Measurements from ENCODE around the gene ADAM12.

ADAM12 gene

GRCh38 chr10:126114884-126115555 is 273.3 kb downstream of the ADAM12 start:
- no peak for DNase-seq (ENCODE audit: low read depth in 2 of 2)

DNA sequence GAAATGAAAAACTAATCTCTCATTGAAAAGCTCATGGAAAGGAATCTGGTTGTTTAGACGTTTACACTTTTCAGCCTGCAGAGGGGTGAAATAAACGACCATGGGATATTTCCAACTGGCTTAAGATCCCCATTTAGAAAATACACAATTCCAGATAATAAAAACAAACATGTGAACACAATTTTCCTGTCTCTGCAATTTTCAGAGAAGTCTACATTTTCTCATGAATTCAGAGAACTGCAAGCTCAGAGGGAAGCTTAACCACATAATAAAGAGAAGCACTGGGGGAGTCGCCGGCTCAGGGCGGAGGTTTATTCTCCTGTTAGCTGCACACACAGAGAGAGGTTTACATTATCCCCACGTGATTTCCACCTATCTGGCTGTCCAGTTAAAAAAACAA is 276.8 kb downstream of the ADAM12 start:
- no peak for DNase-seq (ENCODE audit: low read depth in 2 of 2)

- DNase-seq (ENCODE audit: low read depth in 2 of 2): no peak
These were observed 277.6 kb downstream of the ADAM12 start for GRCh38 chr10:126110489-126111180.

DNA sequence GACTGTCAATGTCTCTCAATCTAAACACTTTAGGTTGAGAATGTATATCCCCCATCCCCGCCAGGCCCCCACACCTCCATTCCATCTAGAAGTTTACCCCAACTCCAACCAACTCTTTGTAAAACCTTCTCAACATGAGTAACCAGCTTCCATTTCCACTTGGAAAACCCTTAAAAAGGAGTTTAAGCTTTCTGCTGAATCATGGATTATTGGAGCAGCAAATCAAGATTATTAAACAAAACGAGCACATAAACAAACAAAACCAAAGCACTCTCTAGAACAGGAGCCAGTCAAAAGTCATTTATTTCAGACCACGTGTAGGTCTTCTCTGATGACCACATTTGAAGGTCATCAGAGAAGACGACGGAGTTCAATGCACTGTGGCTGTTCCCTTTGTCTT is 278.4 kb downstream of the ADAM12 start:
- DNase-seq (ENCODE audit: low read depth in 2 of 2): no peak

DNA sequence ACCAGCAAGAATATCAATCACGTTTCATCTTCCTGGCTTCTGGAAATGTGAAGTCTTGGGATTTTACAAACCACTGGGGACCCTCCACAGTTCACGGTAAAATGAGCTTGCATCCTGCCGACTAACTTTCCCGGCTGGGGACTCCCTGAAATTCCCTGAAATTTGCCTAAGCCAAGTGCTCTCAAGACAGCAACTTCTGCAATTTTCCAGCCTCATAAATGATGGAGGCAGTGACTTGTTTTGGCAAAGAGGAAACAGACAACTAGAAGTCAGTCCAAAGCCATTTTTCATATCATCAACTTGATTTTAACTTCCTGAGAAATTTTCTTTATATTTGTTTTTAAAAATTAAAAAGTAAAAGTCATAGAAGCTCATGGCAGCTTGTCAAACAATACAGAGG is 279.6 kb downstream of the ADAM12 start:
- no peak for DNase-seq (ENCODE audit: low read depth in 2 of 2)

- DNase-seq (ENCODE audit: low read depth in 2 of 2): no peak
These were observed 283.5 kb downstream of the ADAM12 start for GRCh38 chr10:126104767-126105166.

DNA sequence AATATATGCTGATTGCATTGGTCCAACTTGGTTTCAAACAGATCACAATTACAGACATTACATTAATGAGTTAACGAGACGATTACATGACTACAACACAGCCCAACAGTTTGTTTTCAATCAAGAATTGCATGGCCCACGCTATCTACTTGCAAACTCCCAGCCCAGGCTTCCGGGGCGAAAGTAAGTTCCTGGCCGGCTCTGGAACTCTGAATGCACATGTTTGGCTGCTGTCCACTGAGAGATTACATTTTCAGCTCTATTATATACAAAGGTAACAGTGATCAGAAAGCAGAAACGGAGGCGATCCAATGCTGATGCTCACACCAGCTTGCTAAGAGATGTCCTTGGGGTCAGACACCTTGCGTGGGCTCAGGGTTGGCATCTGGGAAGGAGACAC is 285.6 kb downstream of the ADAM12 start:
- DNase-seq (ENCODE audit: low read depth in 2 of 2): no peak

DNA sequence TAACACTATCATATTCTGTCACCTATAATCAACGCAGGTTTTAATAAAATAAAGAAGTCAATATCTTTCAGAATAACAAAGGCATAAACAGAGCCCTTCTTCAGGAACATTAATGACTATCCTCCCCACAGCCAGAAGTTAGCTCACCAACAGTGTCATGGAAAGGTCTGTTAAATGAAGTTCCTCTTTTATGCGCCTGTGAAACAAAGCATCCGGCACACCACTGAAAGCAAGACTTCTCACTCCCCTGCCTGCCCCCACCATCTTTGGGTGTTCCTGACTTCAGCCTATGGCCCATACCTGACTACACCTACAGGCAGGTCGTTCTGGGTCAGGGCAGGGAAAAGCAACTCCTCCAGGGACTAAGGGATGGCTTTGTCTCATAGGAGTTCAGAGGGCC is 286.5 kb downstream of the ADAM12 start:
- DNase-seq (ENCODE audit: low read depth in 2 of 2): no peak

DNA sequence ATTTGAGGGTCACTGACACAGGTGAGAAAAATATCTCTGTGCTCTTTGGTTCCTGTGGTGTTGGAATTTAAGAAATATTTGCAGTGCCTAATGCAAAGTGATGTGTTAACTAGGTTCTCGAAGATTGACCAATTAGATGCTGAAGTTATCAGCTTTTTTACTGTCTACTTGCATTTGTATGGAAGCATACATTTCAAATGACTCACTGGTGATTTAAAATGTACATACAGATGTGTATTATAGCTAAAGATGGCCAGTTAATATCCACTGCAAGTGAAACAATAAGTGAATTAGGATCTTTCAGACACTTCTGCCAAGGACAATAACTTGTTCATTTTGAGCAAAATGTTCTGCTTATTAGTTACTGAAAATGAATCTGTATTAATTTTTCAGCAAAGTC is 287.0 kb downstream of the ADAM12 start:
- no peak for DNase-seq (ENCODE audit: low read depth in 2 of 2)

GRCh38 chr10:126099366-126099765 is 288.9 kb downstream of the ADAM12 start:
- no peak for DNase-seq (ENCODE audit: low read depth in 2 of 2)

GRCh38 chr10:126098226-126098581 is 290.1 kb downstream of the ADAM12 start:
- no peak for DNase-seq (ENCODE audit: low read depth in 2 of 2)

- DNase-seq (ENCODE audit: low read depth in 2 of 2): no peak
These were observed 290.6 kb downstream of the ADAM12 start for GRCh38 chr10:126097558-126098225.

GRCh38 chr10:126094537-126094936 is 293.7 kb downstream of the ADAM12 start:
- DNase-seq (ENCODE audit: low read depth in 2 of 2): no peak

DNA sequence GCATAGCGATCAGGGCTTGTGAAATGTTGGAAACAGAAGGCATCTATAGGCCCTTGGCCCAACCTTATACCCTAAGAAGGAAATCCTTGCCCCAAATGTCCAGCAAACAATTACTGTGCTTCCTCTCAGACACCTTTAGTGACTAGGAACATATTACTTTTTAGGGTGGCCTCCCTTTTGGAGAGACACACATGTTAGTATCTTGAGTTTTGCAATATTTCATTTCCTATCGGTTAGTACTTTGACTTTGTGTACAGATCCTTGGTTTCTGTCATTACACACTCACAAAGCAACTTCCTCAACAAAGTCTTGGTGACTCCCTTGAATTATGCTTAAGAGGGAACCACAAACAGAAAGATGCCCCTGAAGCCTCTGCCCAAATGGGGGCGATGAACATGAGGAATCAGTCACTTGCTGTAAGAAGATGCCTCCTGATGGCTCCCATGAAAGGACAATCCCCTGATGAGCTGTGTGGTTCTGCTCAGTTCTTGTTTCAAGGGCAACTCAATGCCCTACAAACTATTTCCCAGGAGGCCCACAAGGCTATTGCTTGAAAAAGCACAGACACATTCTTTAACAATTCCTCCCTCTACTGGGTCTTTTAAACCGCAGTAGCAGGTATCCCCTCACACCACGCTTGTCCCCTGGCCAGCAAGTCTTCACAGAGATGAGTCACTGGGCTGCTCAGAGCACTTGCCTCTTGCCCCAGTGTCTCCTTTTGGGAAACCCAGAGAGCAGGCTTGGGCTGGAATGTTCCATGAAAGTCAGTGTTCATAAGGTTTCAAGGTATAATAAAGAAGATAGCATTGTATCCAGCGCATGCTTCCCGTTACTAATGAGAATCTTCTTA is 295.7 kb downstream of the ADAM12 start:
- no peak for DNase-seq (ENCODE audit: low read depth in 2 of 2)

GRCh38 chr10:126090911-126091728 is 297.2 kb downstream of the ADAM12 start:
- no peak for DNase-seq (ENCODE audit: low read depth in 2 of 2)

GRCh38 chr10:126090443-126090842 is 297.8 kb downstream of the ADAM12 start:
- DNase-seq (ENCODE audit: low read depth in 2 of 2): no peak

DNA sequence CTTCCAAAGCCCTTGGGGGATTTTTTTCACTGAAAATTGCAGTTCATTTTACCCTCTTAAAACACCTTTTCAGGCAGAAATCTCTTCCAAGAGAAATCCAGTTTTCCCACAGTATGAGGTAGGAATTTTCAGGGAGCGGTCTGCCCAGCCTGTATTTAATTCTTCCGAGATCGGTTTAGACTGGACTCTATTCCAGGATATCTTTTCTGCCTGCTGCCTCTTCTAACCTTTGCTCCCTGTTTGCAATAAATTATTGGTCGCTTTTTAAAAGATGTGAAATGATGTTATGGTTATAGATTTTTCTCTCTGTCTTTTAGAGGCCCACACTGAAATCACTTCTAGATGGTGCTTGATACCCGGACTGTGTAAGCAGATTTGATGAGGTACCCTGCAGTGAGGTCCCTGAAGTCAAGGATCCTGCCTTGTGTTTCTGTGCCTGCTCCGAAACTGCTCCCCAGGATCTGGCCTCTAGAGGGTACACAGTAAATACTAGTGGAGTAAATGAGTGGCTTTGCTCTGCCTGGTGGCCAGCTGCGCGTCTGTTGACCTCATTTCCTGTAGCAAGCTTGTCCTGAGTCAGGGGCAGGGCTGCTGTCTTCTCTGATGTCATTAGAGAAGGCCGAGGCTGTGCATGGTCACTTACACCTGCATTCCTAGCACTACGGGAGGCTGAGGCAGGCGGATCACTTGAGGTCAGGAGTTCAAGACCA is 300.3 kb downstream of the ADAM12 start:
- DNase-seq (ENCODE audit: low read depth in 2 of 2): no peak

DNA sequence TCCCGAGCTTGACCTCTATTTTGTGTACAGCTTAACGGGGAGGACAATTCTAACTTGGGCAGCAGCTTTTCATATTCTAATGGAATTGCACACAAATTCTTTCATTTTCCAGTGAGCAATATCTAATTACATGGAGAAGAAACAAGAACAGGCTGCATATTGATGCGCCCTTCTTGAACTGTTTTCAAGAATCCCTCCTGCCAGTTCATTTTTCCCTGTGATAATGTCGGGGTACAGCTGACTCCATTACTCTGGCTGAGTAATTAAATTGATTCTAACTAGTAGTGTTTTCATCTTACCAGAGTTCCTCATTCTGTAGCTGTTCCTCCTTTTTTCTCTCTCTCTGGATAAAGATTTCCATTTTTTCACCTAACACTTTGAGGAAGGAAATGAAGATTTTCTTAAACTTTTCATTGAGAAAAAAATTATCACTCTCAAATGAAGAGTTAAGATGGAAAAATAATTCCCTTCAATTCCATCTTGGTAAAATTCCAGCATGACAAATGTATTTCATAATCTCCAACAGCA is 301.1 kb downstream of the ADAM12 start:
- no peak for DNase-seq (ENCODE audit: low read depth in 2 of 2)

DNA sequence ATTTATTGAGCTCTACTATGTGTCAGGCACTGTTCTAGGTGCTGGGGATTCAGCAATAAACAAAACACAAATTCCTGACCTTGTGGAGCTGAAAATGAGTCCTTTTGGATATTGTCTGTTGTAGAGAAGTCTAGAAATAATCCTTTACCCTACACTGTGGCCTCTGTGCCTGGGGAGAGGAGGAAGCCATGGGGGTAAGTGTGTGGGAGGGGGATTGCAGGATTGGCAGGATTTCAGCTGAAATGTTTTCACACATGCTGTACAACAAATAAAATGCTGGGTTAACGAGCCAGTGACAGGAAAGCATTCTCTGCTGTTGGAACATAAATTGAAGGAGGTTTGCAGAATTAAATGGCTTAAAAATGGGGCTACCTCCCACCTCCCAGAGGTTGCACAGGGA is 302.5 kb downstream of the ADAM12 start:
- no peak for DNase-seq (ENCODE audit: low read depth in 2 of 2)

- no peak for DNase-seq (ENCODE audit: low read depth in 2 of 2)
These were observed 303.9 kb downstream of the ADAM12 start for GRCh38 chr10:126084369-126084768.
